ENCODE results near the gene RPTOR.

- TF ChIP-seq POLR2A (IDR thresholded peaks at IDR 0.05; ENCODE audit: low read length) = no peak
- no peak for TF ChIP-seq GATA1 (IDR thresholded peaks at IDR 0.05; ENCODE audit: low read depth, low read length)
These were observed 242.2 kb downstream of the RPTOR start for GRCh38 chr17:80786887-80787286.

All from erythroblast (primary cell).